HCT116 (cell line): ENCODE data around the gene FUNDC2. TPM values are rescaled to one million over a fixed set of nuclear protein-coding genes. Genes with fewer than 3 reads are reported as not detected.

Experiments used
- ATAC-seq: fragments of 200-7000 bp; cut with Tn5 transposase; 2 replicates; pipeline ENCODE4 v1.9.1; 2020; ENCODE audit warnings: mild to moderate bottlenecking, moderate library complexity
- BruUV-seq: library from RNA; stranded (reverse); fragments of 400-500 nt; replicated peaks from 2 replicates; lab custom pipeline; 2021; lab: Mats Ljungman, UMichigan
- CTCF ChIA-PET: fragments of 300-600 bp; sonication (Branson Sonifier 250); formaldehyde crosslinking; loops from one replicate; lab custom pipeline; 2021; ENCODE audit warnings: antibody characterized with exemption; lab: Charles Lee
- POLR2A ChIA-PET: fragments of 300-600, 350-600 bp; sonication (Branson Sonifier 250); formaldehyde crosslinking; loops from one replicate; lab custom pipeline; 2021; ENCODE audit warnings: antibody characterized with exemption; lab: Charles Lee
- RAD21 ChIA-PET, 2 experiments: fragments of 300-600 bp; sonication (Branson Sonifier 250); formaldehyde crosslinking; loops; one replicate each; lab custom pipeline; 2023; ENCODE audit warnings: low total read pairs in 2 of 2; ENCODE audit not compliant: uncharacterized antibody in 2 of 2, unreplicated experiment in 2 of 2, low non-redundant PET in 1 of 2; lab: Charles Lee
- DNase-seq: peaks from one replicate; pipeline ENCODE4 v3.0.0-alpha.2; 2010; ENCODE audit warnings: low read depth, low spot score
- H2AFZ ChIP-seq: fragments of 200-600 bp; shearing (Covaris generic), sonication (generic); 2 replicates; pipeline ENCODE4 v1.6.1; 2017; ENCODE audit warnings: low read depth, mixed run types, mixed read lengths, antibody characterized with exemption, low read length; ENCODE audit not compliant: poor library complexity, severe bottlenecking
- H3K27ac ChIP-seq: 2 replicates; pipeline ENCODE4 v1.5.1; 2012; ENCODE audit warnings: low read depth, low read length
- H3K27me3 ChIP-seq: fragments of 200-600 bp; sonication (generic); 2 replicates; pipeline ENCODE4 v1.6.1; 2016; ENCODE audit warnings: mixed run types, low read length, mixed read lengths; ENCODE audit not compliant: insufficient read depth
- H3K36me3 ChIP-seq, 2 experiments: fragments of 200-500 bp in 1 of 2; fragments of 200-600 bp in 1 of 2; sonication (Bioruptor generic) in 1 of 2; sonication (generic) in 1 of 2; 2 replicates each; pipeline versions ENCODE4 v1.5.1 to v1.6.1; 2014 to 2016; ENCODE audit warnings: low read length in 2 of 2, inconsistent platforms in 1 of 2, mixed read lengths in 1 of 2, mixed run types in 1 of 2; ENCODE audit not compliant: insufficient read depth in 2 of 2, control insufficient read depth in 1 of 2
- H3K4me1 ChIP-seq, 2 experiments: fragments of 200-600 bp in 1 of 2; sonication (generic) in 1 of 2; 2 replicates each; pipeline versions ENCODE4 v1.5.1 to v1.6.1; 2012 to 2017; ENCODE audit warnings: low read length in 2 of 2, inconsistent platforms in 1 of 2, mild to moderate bottlenecking in 1 of 2, mixed read lengths in 1 of 2, mixed run types in 1 of 2, moderate library complexity in 1 of 2; ENCODE audit not compliant: insufficient read depth in 2 of 2, control insufficient read depth in 1 of 2
- H3K4me2 ChIP-seq: fragments of 200-600 bp; sonication (generic); 2 replicates; pipeline ENCODE4 v1.6.1; 2017; ENCODE audit warnings: mixed run types, low read length, mixed read lengths
- H3K4me3 ChIP-seq, 2 experiments: fragments of 200-600 bp in 1 of 2; sonication (generic) in 1 of 2; replicated peaks in 1 of 2; 2 replicates each; pipeline ENCODE4 v1.5.1; 2011 to 2016; ENCODE audit warnings: low read length in 2 of 2, control low read depth in 1 of 2, low read depth in 1 of 2, mild to moderate bottlenecking in 1 of 2, mixed read lengths in 1 of 2, mixed run types in 1 of 2
- H3K79me2 ChIP-seq: fragments of 200-600 bp; sonication (generic); 2 replicates; pipeline ENCODE4 v1.6.1; 2017; ENCODE audit warnings: mild to moderate bottlenecking, mixed run types, low read length, moderate library complexity, mixed read lengths; ENCODE audit not compliant: insufficient read depth
- H3K9ac ChIP-seq: fragments of 200-600 bp; sonication (generic); 2 replicates; pipeline ENCODE4 v1.6.1; 2016; ENCODE audit warnings: low read length, mixed read lengths
- H3K9me2 ChIP-seq: fragments of 200-600 bp; sonication (generic), shearing (Covaris generic); 2 replicates; pipeline ENCODE4 v1.6.1; 2017; ENCODE audit warnings: mixed run types, mild to moderate bottlenecking, moderate library complexity; ENCODE audit not compliant: insufficient read depth
- H3K9me3 ChIP-seq, 2 experiments: fragments of 200-500 bp in 1 of 2; fragments of 200-600 bp in 1 of 2; sonication (Bioruptor generic) in 1 of 2; sonication (generic) in 1 of 2; 2 replicates each; pipeline ENCODE4 v1.6.1; 2014 to 2017; ENCODE audit warnings: low read length in 2 of 2, mixed read lengths in 2 of 2, inconsistent platforms in 1 of 2, low read depth in 1 of 2, mild to moderate bottlenecking in 1 of 2, mixed run types in 1 of 2, moderate library complexity in 1 of 2; ENCODE audit not compliant: control insufficient read depth in 1 of 2, insufficient read depth in 1 of 2
- H4K20me1 ChIP-seq: fragments of 200-600 bp; sonication (generic), shearing (Covaris generic); 2 replicates; pipeline ENCODE4 v1.6.1; 2017; ENCODE audit warnings: mixed run types, mild to moderate bottlenecking, moderate library complexity; ENCODE audit not compliant: insufficient read depth
- ATF3 ChIP-seq: IDR thresholded peaks from 2 replicates; pipeline ENCODE4 v1.6.1; 2012
- ELF1 ChIP-seq: IDR thresholded peaks from 2 replicates; pipeline ENCODE4 v1.6.1; 2012; ENCODE audit warnings: low read depth, borderline replicate concordance
- EZH2 ChIP-seq: fragments of 200-600 bp; sonication (generic); IDR thresholded peaks from 2 replicates; pipeline ENCODE4 v1.6.1; 2017; ENCODE audit warnings: antibody characterized with exemption, mixed run types
- EZH2phosphoT487 ChIP-seq: fragments of 200-600 bp; IDR thresholded peaks from 2 replicates; pipeline ENCODE4 v1.6.1; 2018; ENCODE audit warnings: antibody characterized with exemption, borderline replicate concordance
- MAX ChIP-seq: IDR thresholded peaks from 2 replicates; pipeline ENCODE4 v1.6.1; 2012
- REST ChIP-seq: IDR thresholded peaks from 2 replicates; pipeline ENCODE4 v1.6.1; 2012; ENCODE audit warnings: low read depth
- SIN3A ChIP-seq: IDR thresholded peaks from 2 replicates; pipeline ENCODE4 v1.6.1; 2012; ENCODE audit warnings: low read depth
- YY1 ChIP-seq: IDR thresholded peaks from 2 replicates; pipeline ENCODE4 v1.6.1; 2011; ENCODE audit warnings: low read length, low read depth, moderate library complexity, mild to moderate bottlenecking; ENCODE audit not compliant: insufficient replicate concordance; ENCODE audit errors: extremely low read depth
- ZNF274 ChIP-seq: fragments of 200-500 bp; sonication (Bioruptor generic); IDR thresholded peaks from 2 replicates; pipeline ENCODE4 v1.6.1; 2014; ENCODE audit warnings: mild to moderate bottlenecking, low read depth, low read length, inconsistent platforms
- intact Hi-C: fragments of 100-400 bp; cut with micrococcal nuclease; formaldehyde crosslinking; loops from 2 replicates; pipeline ENCODE4 v1.10.0; 2022
- total RNA-seq: library from RNA; stranded (reverse); gene quantifications from one replicate; pipeline ENCODE4 v1.2.1, GENCODE V29; 2021; ENCODE audit not compliant: unreplicated experiment

The FUNDC2 gene
- total RNA-seq, 1 experiment from 2014 or later: 32.5 TPM

- intact Hi-C loops: loop anchor here (2.0 kb wide), 1 partner anchor 76 kb away; no protein-coding TSS in a partner anchor
- no peaks in the 10 kb centered on the region for H3K9me2 ChIP-seq
- TF ChIP-seq YY1 (no peak), ATF3 (no peak), EZH2 (no peak), EZH2phosphoT487 (no peak), MAX (no peak), ZNF274 (no peak), REST (no peak), SIN3A (no peak), ELF1 (no peak)
- TF ChIP-seq, all 23 proteins: peak for 0
- BruUV-seq: no TSS peak
- Histone ChIP-seq H3K27me3 (no peaks in the 10 kb centered on the region), H3K4me2 (no peak overlapping the region), H3K4me1 (peaks cover 2 to 9% of the 10 kb centered on the region in 2 experiments; a peak in 1 of 4 replicates), H3K9ac (no peak overlapping the region), H3K79me2 (no peaks in the 10 kb centered on the region), H3K4me3 (no peak overlapping the region), H3K9me3 (no peaks in the 10 kb centered on the region), H3K36me3 (no peaks in the 10 kb centered on the region), H2AFZ (no peak overlapping the region), H4K20me1 (no peaks in the 10 kb centered on the region), H3K27ac (no peak overlapping the region)
- DNase-seq (no peak), ATAC-seq (no peak)
- CTCF ChIA-PET: interaction anchor here (0.7 to 1.1 kb wide), 5 partner anchors 9 to 140 kb away, joined by 3 to 4 read pairs (median 3); partner anchors contain the start of gene FUNDC2
- POLR2A ChIA-PET: no interaction called here
- RAD21 ChIA-PET: no interaction called here
Measured at GRCh38 chrX:155056471-155056870, 29.8 kb downstream of the FUNDC2 start.
